ENCODE data around the gene MAP7.

The MAP7 gene

GRCh38 chr6:136415351-136416007 is 134.7 kb downstream of the MAP7 start:
- no peak overlapping the region for H3K4me3 ChIP-seq
- DNase-seq (ENCODE audit: low spot score): no peak
- no peak for TF ChIP-seq CTCF (IDR thresholded peaks at IDR 0.05)
- no peak overlapping the region for H3K27ac ChIP-seq

- DNase-seq (ENCODE audit: low spot score): no peak
- no peak overlapping the region for H3K4me3 ChIP-seq
- no peak for TF ChIP-seq CTCF (IDR thresholded peaks at IDR 0.05)
- H3K27ac ChIP-seq: no peak overlapping the region
Observed at GRCh38 chr6:136412410-136412809, 137.8 kb downstream of the MAP7 start.

GRCh38 chr6:136411453-136412354 is 138.5 kb downstream of the MAP7 start:
- no peak overlapping the region for H3K4me3 ChIP-seq
- H3K27ac ChIP-seq: no peak overlapping the region
- no peak for DNase-seq (ENCODE audit: low spot score)
- TF ChIP-seq CTCF (IDR thresholded peaks at IDR 0.05): no peak

GRCh38 chr6:136411025-136411325 is 139.2 kb downstream of the MAP7 start:
- Histone ChIP-seq H3K27ac (no peak overlapping the region), H3K4me3 (no peak overlapping the region)
- no peak for TF ChIP-seq CTCF (IDR thresholded peaks at IDR 0.05)
- no peak for DNase-seq (ENCODE audit: low spot score)

GRCh38 chr6:136410201-136411024 is 139.8 kb downstream of the MAP7 start:
- Histone ChIP-seq H3K4me3 (no peak overlapping the region), H3K27ac (no peak overlapping the region)
- no peak for DNase-seq (ENCODE audit: low spot score)
- no peak for TF ChIP-seq CTCF (IDR thresholded peaks at IDR 0.05)

- Histone ChIP-seq H3K27ac (no peak overlapping the region), H3K4me3 (no peak overlapping the region)
- no peak for TF ChIP-seq CTCF (IDR thresholded peaks at IDR 0.05)
- no peak for DNase-seq (ENCODE audit: low spot score)
Observed at GRCh38 chr6:136409597-136409996, 140.6 kb downstream of the MAP7 start.

Data from coronary artery (tissue), 2 donors.